GM21737 (cell line): ENCODE measurements around the gene PSMG3.

ENCODE experiments used
- ATAC-seq: cut with Tn5 transposase; IDR thresholded peaks from one replicate; pipeline ENCODE4 v1.9.1; 2021; ENCODE audit warnings: mild to moderate bottlenecking, moderate library complexity; ENCODE audit not compliant: unreplicated experiment

Gene PSMG3

DNA sequence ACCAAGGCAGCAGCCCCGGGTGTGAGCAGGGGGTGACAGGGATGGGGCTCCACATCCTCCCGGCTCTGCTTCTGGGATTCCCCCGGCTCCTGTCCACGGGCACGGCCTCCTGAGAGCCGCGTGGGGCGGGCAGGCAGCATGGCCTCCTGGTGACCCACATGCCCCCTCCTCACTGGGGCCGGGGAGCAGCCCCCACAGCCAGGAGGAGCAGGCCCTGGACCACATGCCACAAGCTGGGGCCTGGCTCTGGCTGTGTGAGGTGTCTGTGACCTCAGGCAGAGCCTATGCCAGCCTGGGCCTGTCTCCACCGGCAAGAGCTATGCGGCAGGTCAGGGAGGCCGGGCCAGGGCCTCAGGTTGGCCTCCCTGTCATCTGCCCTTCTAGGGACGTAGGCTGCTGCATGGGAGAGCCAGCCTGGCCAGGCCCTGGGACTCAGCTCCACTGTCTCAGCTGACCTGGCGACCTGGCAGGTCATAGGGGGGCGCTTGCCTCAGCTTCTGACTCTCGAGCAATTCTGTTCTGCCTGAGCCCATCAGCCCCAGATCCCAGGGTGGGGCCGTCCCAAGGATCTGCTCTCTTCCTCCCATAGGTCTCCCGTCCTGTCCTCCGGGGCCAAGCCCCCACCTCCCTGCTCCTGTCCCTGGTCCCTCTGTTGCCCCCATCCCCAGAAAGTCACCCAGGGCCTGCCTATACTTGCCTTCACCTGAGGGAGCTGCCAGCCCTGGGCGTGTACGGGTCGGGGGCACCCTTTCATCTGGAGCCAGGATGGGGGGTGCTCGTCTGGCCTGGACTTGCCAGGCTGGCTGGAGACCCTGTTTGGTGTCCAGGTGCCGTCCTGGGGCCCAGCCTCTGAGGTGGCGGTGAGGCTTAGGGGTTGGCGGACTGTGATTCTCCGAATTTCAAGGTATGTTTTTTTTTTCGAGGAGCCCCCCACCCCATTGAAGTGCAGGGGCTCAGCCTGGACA, 9.9 kb downstream of the PSMG3 start:
- no peak for ATAC-seq

DNA sequence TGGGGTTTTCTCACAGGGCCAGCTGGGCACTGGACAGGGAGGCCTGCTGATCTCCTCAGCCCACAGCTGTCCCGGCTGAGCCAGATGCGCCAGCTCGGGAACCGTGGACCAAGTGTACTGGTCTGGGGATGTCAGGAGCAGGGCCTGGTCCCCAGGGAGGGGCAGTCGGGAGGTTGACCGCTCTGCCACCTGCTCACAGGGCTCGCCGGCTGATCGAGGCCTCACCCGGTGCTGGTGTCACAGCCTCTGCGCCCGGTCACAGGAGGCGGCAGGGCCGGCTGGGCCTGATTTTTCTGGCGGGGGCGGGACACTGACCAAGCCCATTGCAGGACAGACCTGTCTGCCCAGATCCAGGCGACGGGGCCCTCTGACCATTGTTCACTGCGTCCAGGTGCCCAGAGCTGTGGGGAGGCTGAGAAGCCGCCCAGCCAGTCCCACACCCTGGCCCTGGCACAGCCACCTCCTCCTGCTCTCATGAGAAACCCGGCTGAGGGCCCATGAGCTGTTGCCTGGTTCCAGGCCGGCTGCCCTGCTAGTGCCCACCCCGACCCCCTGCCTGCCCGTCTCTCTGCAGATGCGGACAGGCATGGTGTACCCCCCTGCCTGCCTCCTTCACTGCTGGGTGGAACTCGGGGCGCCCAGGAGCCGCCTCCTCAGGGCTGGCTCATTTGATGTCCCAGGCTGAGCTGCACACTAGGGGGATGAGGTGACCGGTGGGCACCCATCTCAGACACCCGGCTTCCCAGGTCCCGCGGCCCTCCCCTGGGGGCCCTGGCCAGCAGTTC, 10.8 kb downstream of the PSMG3 start:
- ATAC-seq = no peak

DNA sequence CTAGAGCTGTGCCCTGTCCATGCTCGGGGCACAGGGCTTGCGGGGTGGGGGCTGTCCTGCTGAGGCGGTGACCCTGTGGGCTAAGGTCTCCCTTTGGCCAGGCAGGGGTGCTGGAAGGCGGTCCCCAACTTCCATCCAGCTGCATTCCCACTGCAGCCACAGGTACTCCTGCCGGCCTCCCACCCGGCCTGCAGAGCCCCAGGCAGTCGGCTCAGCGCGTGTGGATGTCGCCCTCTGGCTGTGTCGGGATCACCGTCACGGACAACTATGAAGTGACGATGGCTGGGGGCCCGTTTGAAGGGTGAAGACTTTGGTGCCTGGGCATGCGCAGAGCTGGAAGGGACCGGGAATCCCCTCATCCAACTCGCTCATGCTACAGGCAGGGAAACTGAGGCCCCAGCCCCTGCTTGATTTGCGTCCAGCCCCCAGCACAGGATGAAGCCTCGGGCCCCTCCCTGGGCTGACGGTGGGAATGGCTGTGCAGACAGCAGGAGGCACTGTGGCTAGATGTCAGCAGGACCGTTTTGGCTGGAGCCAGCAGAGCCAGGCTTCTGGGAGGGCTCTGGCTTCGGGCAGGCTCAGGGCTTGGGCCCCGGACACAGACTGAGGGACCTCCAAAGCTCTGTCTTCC, 11.5 kb downstream of the PSMG3 start:
- no peak for ATAC-seq

DNA sequence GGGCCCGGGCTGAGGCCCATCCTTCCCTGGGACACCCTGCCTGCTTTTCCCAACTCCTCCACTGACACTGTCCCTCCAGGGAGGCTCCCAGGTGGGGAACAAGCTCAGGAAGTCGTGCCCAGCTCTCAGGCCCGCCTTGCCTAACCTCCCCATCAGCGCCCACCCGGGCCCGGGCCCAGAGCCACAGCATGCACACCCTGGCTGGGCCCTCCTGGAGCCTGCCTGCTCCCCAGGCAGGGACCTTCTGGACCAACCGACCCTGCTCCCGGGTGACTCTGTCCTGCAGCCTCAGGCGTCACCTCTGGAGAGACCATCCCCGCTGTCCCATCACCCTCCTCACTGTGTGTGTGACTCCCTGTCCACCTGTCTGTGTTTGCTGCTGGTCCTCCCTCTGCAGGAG, 12.1 kb downstream of the PSMG3 start:
- ATAC-seq = no peak

DNA sequence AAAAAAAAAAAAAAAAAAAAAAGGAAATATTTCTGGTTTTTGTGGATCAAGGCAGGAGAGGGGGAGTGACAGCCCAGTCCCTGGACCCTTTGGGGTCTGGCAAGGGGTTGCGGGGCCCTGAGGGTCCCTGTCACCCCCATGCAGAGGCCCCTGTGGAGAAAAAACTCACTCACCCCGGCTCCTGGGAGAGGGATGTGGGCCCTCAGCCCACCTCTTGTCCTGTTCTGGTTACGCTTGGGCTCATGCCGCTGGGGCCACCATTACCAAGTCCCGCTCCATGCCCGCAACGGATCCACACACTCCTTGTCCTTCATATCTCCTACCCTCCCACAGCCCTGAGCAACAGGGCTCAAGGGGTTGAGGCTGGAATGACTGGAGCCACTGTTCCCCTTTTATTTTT, 12.8 kb downstream of the PSMG3 start:
- ATAC-seq = no peak

DNA sequence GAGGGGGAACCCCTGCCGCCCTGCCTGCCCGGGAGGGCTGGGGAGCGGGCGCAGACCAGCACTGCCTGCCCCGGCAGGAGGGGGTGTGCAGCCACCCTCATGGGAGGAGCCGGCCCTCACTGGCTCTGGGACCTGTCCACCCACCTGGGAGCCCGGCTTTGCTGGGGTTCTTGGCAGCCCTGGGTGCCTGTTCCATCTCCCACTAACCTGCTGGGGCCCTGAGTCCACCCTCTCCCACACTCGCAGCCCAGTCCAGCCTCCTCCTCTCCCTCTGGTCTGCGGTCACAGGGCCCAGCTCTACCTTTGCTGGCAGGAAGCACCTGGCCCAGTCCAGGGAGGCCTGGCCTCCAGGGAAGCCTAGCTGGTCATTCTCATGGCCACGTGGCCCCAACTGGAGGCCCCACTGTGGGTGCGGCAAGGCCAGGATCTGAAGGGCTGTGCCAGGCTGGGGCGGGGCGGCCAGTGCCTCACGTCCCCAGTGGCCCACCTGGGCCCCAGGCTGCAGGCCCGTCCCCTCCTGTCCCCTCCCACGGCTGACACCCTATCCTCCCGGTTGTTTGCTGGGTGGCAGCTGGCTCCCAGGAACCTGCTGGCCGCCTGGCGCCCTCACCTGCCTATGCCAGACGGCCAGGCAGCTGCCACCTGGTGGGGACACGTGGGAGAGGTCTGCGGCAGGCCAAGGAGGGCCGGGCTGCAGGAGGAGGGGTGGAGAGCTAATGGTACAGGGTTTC, 13.9 kb downstream of the PSMG3 start, which contains the start of gene TMEM184A:
TSS of gene TMEM184A (minus strand) at position 393 of the 731 bp plus-strand sequence. CDS start 721 bp downstream, outside the sequence.
- ATAC-seq = no peak

DNA sequence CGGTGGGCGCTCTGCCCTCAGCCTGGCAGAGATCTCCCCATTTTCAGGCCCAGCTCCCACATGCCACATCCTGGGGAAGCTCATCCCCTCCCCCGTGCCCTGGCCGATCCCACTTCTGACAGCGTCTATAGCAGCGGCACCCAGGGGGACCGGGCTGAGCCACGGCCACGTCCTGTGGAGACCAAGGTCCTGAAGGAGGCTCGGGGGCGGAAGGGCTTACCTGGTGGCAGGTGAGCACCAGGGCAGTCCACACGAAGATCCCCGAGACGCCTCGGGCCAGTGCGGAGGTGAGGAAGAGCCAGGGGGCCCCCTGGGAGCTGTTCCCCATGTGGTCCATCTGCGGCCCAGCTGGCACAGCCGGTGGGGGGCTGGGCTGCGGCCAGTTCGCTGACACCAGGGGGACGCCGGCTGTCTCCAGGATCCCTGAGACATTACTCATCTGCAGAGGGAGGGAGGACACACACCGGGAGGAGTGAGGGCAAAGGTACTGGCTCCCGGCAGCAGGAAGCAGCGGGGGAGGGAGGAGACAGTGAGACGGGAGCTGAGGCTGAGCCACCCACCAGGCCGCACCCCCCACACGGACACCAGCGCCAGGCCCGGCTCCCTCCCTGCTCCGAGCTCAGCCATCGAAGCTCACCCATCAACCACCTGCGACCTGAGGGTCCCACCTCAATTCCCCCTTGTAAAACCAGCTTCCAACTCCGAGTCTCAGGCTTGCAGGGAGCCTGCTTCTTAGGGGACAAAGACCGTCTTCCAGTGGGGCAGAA, 14.6 kb downstream of the PSMG3 start:
- ATAC-seq = no peak

DNA sequence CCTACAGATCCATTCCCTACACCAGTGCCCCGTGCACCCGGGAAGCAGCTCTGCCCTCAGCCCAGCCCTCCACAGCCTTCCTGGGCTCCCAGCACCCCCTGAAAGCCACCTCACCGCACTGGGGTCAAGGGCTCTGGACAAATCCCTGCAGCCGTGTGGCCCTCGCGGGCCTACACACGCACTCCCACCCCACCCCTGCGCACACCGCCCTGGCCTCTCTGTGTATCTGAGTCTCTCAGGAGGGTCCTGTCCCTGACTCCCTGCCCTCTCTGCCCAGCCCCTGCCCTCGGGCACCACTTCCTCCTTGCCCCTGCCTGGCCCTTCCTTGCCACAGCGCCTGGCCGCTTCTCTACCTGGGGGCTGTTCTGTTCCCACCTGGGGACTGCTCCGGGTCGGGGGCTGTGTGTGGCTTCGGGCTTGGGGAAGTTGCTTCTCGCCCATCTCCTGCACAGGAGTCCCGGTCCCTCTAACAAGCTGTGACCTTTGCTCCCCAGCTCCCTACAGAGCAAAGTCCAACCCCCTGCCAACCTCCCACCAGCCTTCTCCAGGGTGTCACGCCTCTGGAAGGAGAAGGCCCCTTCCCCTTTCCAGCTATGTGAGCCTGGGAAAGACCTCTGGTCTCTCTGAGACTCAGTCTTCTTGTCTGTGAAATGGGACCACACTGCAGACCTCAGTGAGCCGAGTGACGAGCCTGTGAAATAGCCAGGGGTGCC, 15.3 kb downstream of the PSMG3 start:
- no peak for ATAC-seq

DNA sequence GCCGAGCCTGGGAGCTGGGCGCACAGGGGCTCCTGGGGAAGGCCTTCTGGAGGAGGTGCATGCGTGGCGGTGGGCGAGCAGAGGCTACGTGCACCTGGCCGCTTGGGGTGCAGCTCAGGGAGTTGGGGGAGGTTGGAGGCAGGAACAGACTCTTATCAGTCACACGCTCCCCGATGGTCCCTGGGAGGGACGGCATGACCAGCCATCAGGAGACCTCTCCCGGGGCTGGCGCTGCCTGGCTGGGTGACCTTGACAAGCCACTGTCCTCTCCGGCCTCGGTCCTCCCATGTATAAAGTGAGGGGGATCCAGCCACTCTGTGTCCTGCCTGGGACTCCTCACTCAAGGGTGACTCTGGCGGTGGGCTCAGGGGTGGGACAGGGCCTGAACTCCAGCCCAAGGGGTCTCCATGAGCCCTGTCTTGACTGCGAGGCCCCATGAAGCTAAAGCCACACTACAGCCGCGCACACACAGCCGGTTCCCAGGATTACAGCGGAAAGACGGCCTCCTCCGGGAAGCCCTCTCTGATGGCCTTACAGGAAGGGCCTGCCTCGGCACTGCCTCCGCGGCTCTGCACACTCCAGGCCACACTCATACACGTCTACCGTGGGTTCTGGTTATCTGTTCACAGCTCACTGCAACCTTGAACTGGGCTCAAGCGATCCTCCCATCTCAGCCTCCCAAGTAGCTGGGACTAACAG, 16.2 kb downstream of the PSMG3 start:
- no peak for ATAC-seq

DNA sequence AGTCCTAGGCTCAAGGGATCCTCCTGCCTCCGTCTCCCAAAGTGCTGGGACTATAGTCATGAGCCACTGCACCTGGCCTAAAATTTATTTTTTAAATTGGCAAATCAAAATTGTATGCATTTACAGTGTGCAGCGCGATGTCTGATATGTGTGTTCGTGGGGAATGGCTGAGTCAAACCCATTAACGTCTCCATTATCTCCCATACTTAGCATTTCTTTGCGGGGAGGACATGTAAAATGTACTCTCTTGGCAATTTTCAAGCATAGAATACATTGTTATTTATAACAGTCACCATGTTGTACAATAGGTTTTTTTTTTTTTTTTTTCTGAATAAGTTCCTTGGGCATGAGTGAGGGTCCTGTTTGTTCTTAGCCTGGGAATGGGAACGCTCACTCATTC, 17.6 kb downstream of the PSMG3 start:
- ATAC-seq = no peak

DNA sequence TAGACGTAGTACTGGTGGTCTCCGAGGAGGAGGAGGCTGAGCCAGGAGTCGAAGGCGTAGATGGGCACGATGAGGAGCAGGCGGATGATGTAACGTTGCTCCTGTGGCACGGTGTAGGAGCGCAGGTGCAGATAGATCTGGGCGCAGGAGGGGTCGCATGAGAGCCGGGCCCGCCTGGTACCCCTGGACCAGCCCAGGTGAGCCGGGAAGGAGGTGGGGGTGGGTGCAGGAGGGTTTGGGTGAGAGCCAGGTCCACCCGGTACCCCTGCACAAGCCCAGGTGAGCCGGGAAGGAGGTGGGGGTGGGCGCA, 19.0 kb downstream of the PSMG3 start:
- no peak for ATAC-seq

DNA sequence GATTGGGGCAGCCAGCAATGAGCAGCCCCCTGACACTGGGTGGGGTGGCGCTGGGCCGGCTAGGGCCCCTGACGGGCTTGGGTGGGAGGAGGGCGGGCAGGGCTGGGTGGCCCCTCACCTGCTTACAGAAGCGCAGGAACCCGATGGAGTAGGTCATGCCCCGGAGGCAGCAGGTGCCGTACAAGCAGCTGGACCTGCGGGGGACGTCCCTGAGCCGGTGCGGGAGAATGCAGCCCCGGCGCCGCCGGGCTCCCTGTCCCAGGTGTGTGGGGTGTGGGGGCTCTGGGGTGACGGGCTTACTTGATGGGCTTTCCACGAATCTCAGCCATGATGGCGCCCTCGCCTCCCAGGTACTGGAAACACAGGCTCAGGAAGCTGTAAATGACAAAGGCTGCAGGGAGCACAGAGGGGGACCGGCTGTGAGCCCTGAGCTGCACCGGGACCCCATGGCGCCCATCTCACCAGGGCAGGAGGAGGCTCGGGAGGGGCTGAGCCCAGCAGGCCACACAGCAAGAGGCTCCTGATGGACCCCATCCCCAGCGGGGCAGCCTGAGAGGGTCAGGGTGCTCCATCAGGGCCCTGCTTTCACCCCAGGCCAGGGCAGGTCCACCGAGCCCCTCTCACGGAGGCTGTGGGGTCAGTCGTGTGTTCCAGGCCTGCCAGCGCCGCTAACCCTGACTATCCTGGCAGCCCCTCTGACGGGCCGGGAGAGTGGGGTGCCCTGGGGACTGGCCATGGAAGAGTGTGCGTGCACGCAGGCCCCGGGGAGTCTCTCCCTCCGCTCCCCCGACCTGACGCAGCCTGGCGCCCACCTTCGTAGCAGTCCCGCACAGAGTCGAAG, 19.6 kb downstream of the PSMG3 start:
- no peak for ATAC-seq

DNA sequence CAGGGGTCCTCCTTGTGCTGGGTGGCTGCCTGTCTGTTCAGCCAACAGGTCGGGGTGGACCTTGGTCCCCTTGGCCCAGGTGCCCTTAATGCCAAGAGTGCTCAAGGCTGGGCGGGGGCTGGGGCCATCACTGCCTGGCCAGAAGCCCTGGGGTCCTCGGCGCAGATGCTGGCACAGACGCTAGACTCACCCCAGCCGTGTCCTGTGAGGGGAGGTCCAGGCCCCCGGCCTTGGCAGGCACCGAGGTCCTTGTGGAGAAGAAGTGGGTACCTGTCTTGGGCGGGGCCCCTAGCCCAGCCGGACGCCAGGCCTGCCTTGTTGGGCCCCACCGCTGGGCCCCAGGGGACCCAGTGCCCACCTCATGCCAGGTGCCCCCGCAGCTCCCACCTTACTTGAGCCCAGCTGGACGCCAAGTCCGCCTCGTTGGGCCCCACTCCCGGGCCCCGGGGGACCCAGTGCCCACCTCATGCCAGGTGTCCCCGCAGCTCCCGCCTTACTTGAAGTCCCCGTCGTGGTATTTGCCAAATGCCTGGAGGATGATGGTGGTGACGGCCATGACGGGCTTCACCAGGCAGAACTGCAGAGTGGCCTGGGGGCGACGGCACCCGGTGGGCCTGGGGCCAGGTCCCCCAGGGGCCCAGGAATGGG, 20.4 kb downstream of the PSMG3 start:
- ATAC-seq = no peak

DNA sequence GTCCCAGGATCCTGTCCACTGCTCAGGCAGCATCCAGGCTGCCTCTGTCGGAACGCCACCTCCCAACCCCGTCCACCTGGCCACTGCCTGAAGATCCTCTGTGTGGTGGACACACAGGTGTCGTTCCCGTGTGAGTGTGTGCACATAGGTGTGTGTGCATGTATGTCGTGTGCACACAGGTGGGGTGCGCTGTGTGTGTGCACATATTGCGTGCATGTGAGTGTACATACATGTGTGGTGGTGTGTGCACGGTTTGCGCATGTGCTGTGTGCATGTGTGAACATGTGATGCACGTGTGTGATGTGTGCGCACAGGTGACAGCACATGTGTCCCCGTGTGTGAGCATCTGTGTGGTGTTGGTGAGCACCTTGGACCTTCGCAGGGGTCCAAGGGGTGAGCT, 20.9 kb downstream of the PSMG3 start:
- ATAC-seq = no peak

DNA sequence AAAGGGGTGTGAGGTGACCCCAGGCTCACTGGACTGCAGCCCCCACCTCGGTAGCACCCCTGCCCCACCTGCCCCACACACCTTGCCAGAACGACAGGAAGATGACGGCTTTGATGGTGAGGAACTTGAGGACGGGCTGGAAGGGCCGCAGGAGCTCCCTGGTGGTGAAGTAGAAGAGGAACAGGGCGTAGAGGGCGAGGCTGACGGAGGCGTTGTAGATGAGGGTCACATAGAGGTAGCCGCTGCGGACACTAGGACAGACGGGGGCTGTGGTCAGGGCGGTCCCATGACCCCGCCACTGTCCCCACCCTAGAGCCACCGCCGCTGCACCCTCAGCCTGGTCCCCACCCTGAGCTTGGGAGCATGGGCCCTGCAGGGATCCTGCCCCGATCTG, 21.4 kb downstream of the PSMG3 start:
- ATAC-seq = no peak

DNA sequence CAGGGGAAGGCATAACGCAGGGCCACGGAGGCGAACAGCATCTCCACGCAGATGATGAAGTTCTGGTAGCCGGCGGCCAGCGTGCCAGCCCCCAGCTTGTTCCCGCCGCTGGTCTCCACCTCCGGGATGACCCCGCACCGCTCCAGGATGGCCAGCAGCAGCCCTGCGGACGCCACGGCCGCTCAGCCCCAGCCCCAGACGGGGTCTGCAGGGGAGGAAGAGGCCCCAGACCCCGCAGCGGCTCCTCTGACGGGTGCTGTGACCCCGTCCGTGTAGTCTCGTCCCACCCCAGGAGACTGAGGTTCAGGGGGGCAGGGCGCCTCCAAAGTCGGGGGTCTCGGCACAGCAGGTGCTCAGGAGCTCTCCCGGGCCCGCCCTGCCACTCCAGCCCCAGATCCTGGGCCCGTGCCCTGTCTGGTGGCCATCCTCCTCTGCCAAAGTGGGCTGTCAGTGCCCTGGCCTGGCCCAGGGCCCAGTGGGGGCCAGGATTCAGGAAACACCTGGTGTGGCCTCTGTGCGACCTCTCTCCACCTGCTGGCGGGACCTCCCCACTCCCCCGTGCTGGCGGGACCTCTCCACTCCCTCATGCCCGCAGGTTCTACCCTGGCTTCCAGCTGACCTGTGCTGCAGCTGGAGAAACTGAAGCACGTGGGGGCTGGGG, 21.9 kb downstream of the PSMG3 start:
- no peak for ATAC-seq
